Loucy (cell line): ENCODE results near the gene FCSK.

Experiments used
- H2AFZ ChIP-seq: fragments of 200-600 bp; sonication (generic); 2 replicates; pipeline ENCODE4 v1.6.0; 2016; ENCODE audit warnings: antibody characterized with exemption, mild to moderate bottlenecking, low read length, moderate library complexity
- H3F3A ChIP-seq: fragments of 200-600 bp; 2 replicates; pipeline ENCODE4 v1.6.0; 2016; ENCODE audit warnings: antibody characterized with exemption, low read depth, mild to moderate bottlenecking
- H3K27me3 ChIP-seq: fragments of 200-600 bp; sonication (generic); 2 replicates; pipeline ENCODE4 v1.6.1; 2014; ENCODE audit warnings: low read length, mild to moderate bottlenecking; ENCODE audit not compliant: insufficient read depth, poor library complexity, severe bottlenecking
- H3K36me3 ChIP-seq: fragments of 200-600 bp; sonication (generic); 2 replicates; pipeline ENCODE4 v1.6.1; 2016; ENCODE audit warnings: low read length; ENCODE audit not compliant: insufficient read depth
- H3K4me1 ChIP-seq: fragments of 200-600 bp; sonication (generic); 2 replicates; pipeline ENCODE4 v1.5.1; 2014; ENCODE audit warnings: low read length, mild to moderate bottlenecking; ENCODE audit not compliant: insufficient read depth, poor library complexity, severe bottlenecking
- H3K4me2 ChIP-seq: fragments of 200-600 bp; sonication (generic); 2 replicates; pipeline ENCODE4 v1.6.0; 2014; ENCODE audit warnings: antibody characterized with exemption, low read length, low read depth, mild to moderate bottlenecking; ENCODE audit not compliant: poor library complexity, severe bottlenecking
- H3K4me3 ChIP-seq: fragments of 200-600 bp; sonication (generic); 2 replicates; pipeline ENCODE4 v1.5.1; 2014; ENCODE audit warnings: low read length, mild to moderate bottlenecking, mixed read lengths; ENCODE audit not compliant: poor library complexity, severe bottlenecking
- H3K79me2 ChIP-seq: fragments of 200-600 bp; sonication (generic); 2 replicates; pipeline ENCODE4 v1.6.1; 2014; ENCODE audit warnings: low read length; ENCODE audit not compliant: insufficient read depth
- H3K9ac ChIP-seq: fragments of 200-600 bp; sonication (generic); 2 replicates; pipeline ENCODE4 v1.6.0; 2014; ENCODE audit warnings: mild to moderate bottlenecking, low read depth, low read length, moderate library complexity; ENCODE audit not compliant: poor library complexity, severe bottlenecking
- H3K9me2 ChIP-seq: fragments of 200-600 bp; sonication (generic); replicated peaks from 2 replicates; pipeline ENCODE4 v1.6.1; 2016; ENCODE audit warnings: low read depth, low read length, mixed read lengths
- H3K9me3 ChIP-seq: fragments of 200-600 bp; sonication (generic); 2 replicates; pipeline ENCODE4 v1.6.1; 2014; ENCODE audit warnings: mild to moderate bottlenecking, antibody characterized with exemption, low read length, low read depth; ENCODE audit not compliant: insufficient read depth
- H4K20me1 ChIP-seq: fragments of 200-600 bp; sonication (generic); 2 replicates; pipeline ENCODE4 v1.6.0; 2014; ENCODE audit warnings: antibody characterized with exemption, low read length, mild to moderate bottlenecking; ENCODE audit not compliant: insufficient read depth, poor library complexity, severe bottlenecking
- CTCF ChIP-seq: fragments of 200-600 bp; sonication (generic); conservative IDR thresholded peaks from 2 replicates; pipeline ENCODE4 v1.5.1; 2014; ENCODE audit warnings: mild to moderate bottlenecking, antibody characterized with exemption, low read length
- EZH2phosphoT487 ChIP-seq: fragments of 200-600 bp; IDR thresholded peaks from 2 replicates; pipeline ENCODE4 v1.6.1; 2018; ENCODE audit warnings: antibody characterized with exemption, mild to moderate bottlenecking, moderate library complexity, borderline replicate concordance

Gene FCSK

GRCh38 chr16:70438585-70438968 is 15.8 kb upstream of the FCSK start:
- Histone ChIP-seq H3K9me3 (no peaks in the 10 kb centered on the region), H3K9ac (peak overlapping the region; percentile 83), H3K4me1 (peaks cover 31% of the 10 kb centered on the region), H3K36me3 (no peaks in the 10 kb centered on the region), H3K9me2 (no peaks in the 10 kb centered on the region), H3K4me3 (peak overlapping the region; percentile 92), H2AFZ (peak overlapping the region; percentile 58; the same call in 1 of the 2 replicates), H3F3A (peaks cover 2% of the 10 kb centered on the region; the same call in 1 of the 2 replicates), H3K4me2 (peak overlapping the region; percentile 99), H3K79me2 (peaks cover 47% of the 10 kb centered on the region), H4K20me1 (peaks cover 15% of the 10 kb centered on the region), H3K27me3 (no peaks in the 10 kb centered on the region)
- TF ChIP-seq CTCF (no peak), EZH2phosphoT487 (no peak)

GRCh38 chr16:70438969-70439862 is 15.2 kb upstream of the FCSK start, which contains the start of gene ST3GAL2:
Gene ST3GAL2 (minus strand): TSS chr16:70439100. CDS start chr16:70398530, 40,570 bp downstream.
- Histone ChIP-seq H3K9me2 (no peaks in the 10 kb centered on the region), H2AFZ (peak within 1 kb of the TSS; percentile 98), H4K20me1 (peaks cover 15% of the 10 kb centered on the region), H3K9me3 (no peaks in the 10 kb centered on the region), H3K36me3 (no peaks in the 10 kb centered on the region), H3K9ac (peak within 1 kb of the TSS; percentile 83), H3K27me3 (no peaks in the 10 kb centered on the region), H3K79me2 (peaks cover 40% of the 10 kb centered on the region), H3K4me2 (peak within 1 kb of the TSS; percentile 99), H3K4me3 (peak within 1 kb of the TSS; percentile 92), H3F3A (peaks cover 2% of the 10 kb centered on the region; the same call in 1 of the 2 replicates), H3K4me1 (peaks cover 30% of the 10 kb centered on the region)
- TF ChIP-seq EZH2phosphoT487 (no peak), CTCF (no peak)

GRCh38 chr16:70440009-70440692 is 14.2 kb upstream of the FCSK start:
- peak overlapping the region; percentile 98; the same call in 1 of the 2 replicates for H2AFZ ChIP-seq
- peaks cover 15% of the 10 kb centered on the region for H4K20me1 ChIP-seq

More at GRCh38 chr16:70440009-70440692, 14.2 kb upstream of the FCSK start:
- Histone ChIP-seq H3K36me3 (no peaks in the 10 kb centered on the region), H3K9me2 (no peaks in the 10 kb centered on the region), H3K4me2 (peak overlapping the region; percentile 73), H3K27me3 (no peaks in the 10 kb centered on the region), H3K4me3 (peak overlapping the region; percentile 92), H3K9ac (peak overlapping the region; percentile 76), H3F3A (peaks cover 2% of the 10 kb centered on the region; the same call in 1 of the 2 replicates), H3K4me1 (peaks cover 25% of the 10 kb centered on the region), H3K79me2 (peaks cover 31% of the 10 kb centered on the region), H3K9me3 (no peaks in the 10 kb centered on the region)
- no peak for TF ChIP-seq EZH2phosphoT487
- no peak for TF ChIP-seq CTCF
